HepG2 (cell line): ENCODE results near the gene SLC12A3. TPM values are rescaled to one million over a fixed set of nuclear protein-coding genes. Genes with fewer than 3 reads are reported as not detected.

Experiments
- KLF16 ChIP-seq, 2 experiments: sonication (generic) in 1 of 2; formaldehyde crosslinking in 1 of 2; IDR thresholded peaks; 2 replicates each; pipeline versions ENCODE4 v1.6.1 to v1.8.0; 2016 to 2023; ENCODE audit warnings: missing genetic modification reagents in 2 of 2, missing compliant biosample characterization in 1 of 2
- MIER3 ChIP-seq: IDR thresholded peaks from 2 replicates; pipeline ENCODE4 v1.6.1; 2016; ENCODE audit warnings: missing compliant biosample characterization, borderline replicate concordance
- PAXIP1 ChIP-seq: sonication (generic); formaldehyde crosslinking; conservative IDR thresholded peaks from 2 replicates; pipeline ENCODE4 v1.4.0; 2020; ENCODE audit warnings: mild to moderate bottlenecking, missing genetic modification reagents, moderate library complexity
- PPARG ChIP-seq: conservative IDR thresholded peaks from 2 replicates; pipeline ENCODE4 v1.6.1; 2016; ENCODE audit warnings: missing biosample characterization, missing genetic modification reagents
- RBM39 ChIP-seq: fragments of 200-400 bp; formaldehyde crosslinking; IDR thresholded peaks from one replicate; pipeline ENCODE4 v1.6.1; 2018; ENCODE audit warnings: antibody characterized with exemption, mild to moderate bottlenecking, low read depth, low read length; ENCODE audit not compliant: poor library complexity, severe bottlenecking
- REST ChIP-seq, 2 experiments: IDR thresholded peaks; 2 replicates each; pipeline ENCODE4 v1.6.1; 2011 to 2012; ENCODE audit warnings: low read length in 2 of 2, borderline replicate concordance in 1 of 2, low read depth in 1 of 2, mild to moderate bottlenecking in 1 of 2, moderate library complexity in 1 of 2
- SALL2 ChIP-seq: sonication (generic); formaldehyde crosslinking; IDR thresholded peaks from 2 replicates; pipeline ENCODE4 v1.8.1; 2023; ENCODE audit warnings: mild to moderate bottlenecking, missing genetic modification reagents, inconsistent platforms
- ZFP91 ChIP-seq: sonication (generic); formaldehyde crosslinking; IDR thresholded peaks from 2 replicates; pipeline ENCODE4 v1.9.0; 2022; ENCODE audit warnings: missing genetic modification reagents, mild to moderate bottlenecking, borderline replicate concordance
- ZKSCAN1 ChIP-seq: fragments of 150-350 bp; IDR thresholded peaks from 2 replicates; pipeline ENCODE4 v1.6.1; 2014; ENCODE audit warnings: low read length
- ZNF207 ChIP-seq: fragments of 450-650 bp; IDR thresholded peaks from 2 replicates; pipeline ENCODE4 v1.6.1; 2016; ENCODE audit warnings: antibody characterized with exemption, borderline replicate concordance
- ZNF577 ChIP-seq: sonication (generic); formaldehyde crosslinking; IDR thresholded peaks from 2 replicates; pipeline ENCODE4 v1.4.0; 2020; ENCODE audit warnings: mild to moderate bottlenecking, low read depth, missing genetic modification reagents, borderline replicate concordance
- ZNF614 ChIP-seq: IDR thresholded peaks from 2 replicates; pipeline ENCODE4 v1.6.1; 2018; ENCODE audit warnings: missing biosample characterization, missing genetic modification reagents, inconsistent platforms, borderline replicate concordance
- ZNF674 ChIP-seq: sonication (generic); formaldehyde crosslinking; IDR thresholded peaks from 2 replicates; pipeline ENCODE4 v1.5.0; 2020; ENCODE audit warnings: low read depth, mild to moderate bottlenecking, missing genetic modification reagents
- polyA plus RNA-seq, 8 experiments: library from polyadenylated mRNA; depleted of rRNA in 3 of 8; stranded (reverse) in 7 of 8; unstranded in 1 of 8; fragments of >200 nt; fragmentation: Illumina TruSeq in 4 of 8; extraction: Trizol in 4 of 8; gene quantifications; 2 replicates each; pipeline versions ENCODE4 v1.2.1 to v1.2.3, GENCODE V29; 2011 to 2016; ENCODE audit warnings: low read depth in 4 of 8, missing spikeins in 1 of 8, mixed read lengths in 1 of 8; ENCODE audit not compliant: insufficient read depth in 1 of 8
- total RNA-seq, 5 experiments: library from RNA; depleted of rRNA; stranded (reverse); fragments of >200 nt; fragmentation: Illumina TruSeq; extraction: Trizol; gene quantifications; 2 replicates each; pipeline ENCODE4 v1.2.3, GENCODE V29; 2016; ENCODE audit warnings: low read depth in 1 of 5
- TF ChIP-seq, protein P1 (sequence below): sonication (generic); formaldehyde crosslinking; conservative IDR thresholded peaks from 2 replicates; pipeline ENCODE4 v1.8.0; 2022; ENCODE audit warnings: low read depth, missing genetic modification reagents
- TF ChIP-seq, protein P2 (sequence below): sonication (generic); formaldehyde crosslinking; IDR thresholded peaks from 2 replicates; pipeline ENCODE4 v1.5.0; 2020; ENCODE audit warnings: missing genetic modification reagents

The SLC12A3 gene
- total and polyA plus RNA-seq, 2 of the 13 experiments (the other 11 are each of a cell fraction or from before 2014, with no cell fraction given), result 6.2 TPM; not detected in 1

GRCh38 chr16:56932721-56933619 lies 68.0 kb downstream of the SLC12A3 start (continued):
- no peak for TF ChIP-seq REST (IDR thresholded peaks at IDR 0.05; ENCODE audit: borderline replicate concordance in 1 of 2, low read depth in 1 of 2, low read length in 2 of 2)
- peak; percentile 69 for TF ChIP-seq PPARG (CRISPR knock-in tag)
- TF ChIP-seq, protein P1, sequence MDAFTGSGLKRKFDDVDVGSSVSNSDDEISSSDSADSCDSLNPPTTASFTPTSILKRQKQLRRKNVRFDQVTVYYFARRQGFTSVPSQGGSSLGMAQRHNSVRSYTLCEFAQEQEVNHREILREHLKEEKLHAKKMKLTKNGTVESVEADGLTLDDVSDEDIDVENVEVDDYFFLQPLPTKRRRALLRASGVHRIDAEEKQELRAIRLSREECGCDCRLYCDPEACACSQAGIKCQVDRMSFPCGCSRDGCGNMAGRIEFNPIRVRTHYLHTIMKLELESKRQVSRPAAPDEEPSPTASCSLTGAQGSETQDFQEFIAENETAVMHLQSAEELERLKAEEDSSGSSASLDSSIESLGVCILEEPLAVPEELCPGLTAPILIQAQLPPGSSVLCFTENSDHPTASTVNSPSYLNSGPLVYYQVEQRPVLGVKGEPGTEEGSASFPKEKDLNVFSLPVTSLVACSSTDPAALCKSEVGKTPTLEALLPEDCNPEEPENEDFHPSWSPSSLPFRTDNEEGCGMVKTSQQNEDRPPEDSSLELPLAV (CRISPR knock-in tag), result no peak
- no peak for TF ChIP-seq ZNF674 (CRISPR knock-in tag)
- no peak for TF ChIP-seq ZNF577 (CRISPR knock-in tag)
- TF ChIP-seq MIER3 (CRISPR knock-in tag), result no peak
- no peak for TF ChIP-seq RBM39
- peak; percentile 62 for TF ChIP-seq PAXIP1 (CRISPR knock-in tag)
- TF ChIP-seq ZKSCAN1, result no peak
- TF ChIP-seq, protein P2, sequence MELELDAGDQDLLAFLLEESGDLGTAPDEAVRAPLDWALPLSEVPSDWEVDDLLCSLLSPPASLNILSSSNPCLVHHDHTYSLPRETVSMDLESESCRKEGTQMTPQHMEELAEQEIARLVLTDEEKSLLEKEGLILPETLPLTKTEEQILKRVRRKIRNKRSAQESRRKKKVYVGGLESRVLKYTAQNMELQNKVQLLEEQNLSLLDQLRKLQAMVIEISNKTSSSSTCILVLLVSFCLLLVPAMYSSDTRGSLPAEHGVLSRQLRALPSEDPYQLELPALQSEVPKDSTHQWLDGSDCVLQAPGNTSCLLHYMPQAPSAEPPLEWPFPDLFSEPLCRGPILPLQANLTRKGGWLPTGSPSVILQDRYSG (CRISPR knock-in tag), result no peak
- TF ChIP-seq SALL2, result peak; percentile 15; the same call in 1 of the 2 replicates
- TF ChIP-seq KLF16 (CRISPR knock-in tag; IDR thresholded peaks at IDR 0.05), result peak in 1 of 2 experiments; percentile 96; a peak in 2 of 4 replicates
- no peak; the same call in 1 of the 2 replicates for TF ChIP-seq ZFP91
- peak; percentile 76; the same call in 1 of the 2 replicates for TF ChIP-seq ZNF614 (CRISPR knock-in tag)
- no peak for TF ChIP-seq ZNF207
